B cell (primary cell): ENCODE results near the gene BLACAT1. TPM values are rescaled to one million over a fixed set of nuclear protein-coding genes. Genes with fewer than 3 reads are reported as not detected.
"Not testable (repeated sequence)": the region's sequence is repeated elsewhere in the genome, so short reads cannot be mapped to it uniquely, and the experiment has no call there.

Experiments used
- ATAC-seq: fragments of 200-7000 bp; cut with Tn5 transposase; one replicate; pipeline ENCODE4 v1.10.0; 2021; ENCODE audit warnings: low read depth, mild to moderate bottlenecking, moderate number of reproducible peaks, moderate library complexity
- CTCF ChIA-PET: fragments of 350-600 bp; sonication (Branson Sonifier 250); formaldehyde crosslinking; loops from one replicate; lab custom pipeline; 2021; ENCODE audit warnings: antibody characterized with exemption, inconsistent platforms; lab: Charles Lee
- POLR2A ChIA-PET: fragments of 350-600 bp; sonication (Branson Sonifier 250); formaldehyde crosslinking; loops from one replicate; lab custom pipeline; 2021; ENCODE audit warnings: antibody characterized with exemption; lab: Charles Lee
- DNase-seq: peaks from one replicate; pipeline ENCODE4 v3.0.0; 2013
- H2AFZ ChIP-seq: 2 replicates; pipeline ENCODE4 v1.6.1; 2012; ENCODE audit warnings: mild to moderate bottlenecking, low read depth, low read length; ENCODE audit not compliant: insufficient read depth, poor library complexity, severe bottlenecking
- H3K27ac ChIP-seq, 2 donors: 1 replicate in 1 of 2; 2 replicates in 1 of 2; pipeline ENCODE4 v1.5.1; 2012 to 2013; ENCODE audit warnings: low read length in 2 of 2, mild to moderate bottlenecking in 2 of 2, moderate library complexity in 1 of 2
- H3K27me3 ChIP-seq, 4 experiments: fragments of 200-600 bp in 1 of 4; sonication (generic) in 1 of 4; replicated peaks in 1 of 4; 1 replicate in 2 of 4; 2 replicates in 2 of 4; pipeline versions ENCODE4 v1.6.1 to v1.7.0; 2013 to 2016; ENCODE audit warnings: low read length in 3 of 4, mild to moderate bottlenecking in 2 of 4, mixed read lengths in 1 of 4, moderate library complexity in 1 of 4; ENCODE audit not compliant: insufficient read depth in 4 of 4, control insufficient read depth in 3 of 4; ENCODE audit errors: control extremely low read depth in 1 of 4
- H3K36me3 ChIP-seq, 2 experiments: replicated peaks in 1 of 2; 1 replicate in 1 of 2; 2 replicates in 1 of 2; pipeline versions ENCODE4 v1.6.1 to v1.7.1; 2013; ENCODE audit warnings: low read length in 1 of 2; ENCODE audit not compliant: insufficient read depth in 2 of 2, control insufficient read depth in 1 of 2; ENCODE audit errors: control extremely low read depth in 1 of 2, extremely low read depth in 1 of 2
- H3K4me1 ChIP-seq, 2 donors: fragments of 200-600 bp in 1 of 2; sonication (generic) in 1 of 2; 1 replicate in 1 of 2; 2 replicates in 1 of 2; pipeline versions ENCODE4 v1.5.1 to v1.6.1; 2013 to 2017; ENCODE audit warnings: low read length in 2 of 2; ENCODE audit not compliant: control insufficient read depth in 2 of 2, insufficient read depth in 2 of 2
- H3K4me2 ChIP-seq: replicated peaks from 2 replicates; pipeline ENCODE3; 2012; ENCODE audit warnings: mild to moderate bottlenecking, low read depth, low read length; ENCODE audit not compliant: poor library complexity, severe bottlenecking
- H3K4me3 ChIP-seq, 5 experiments: fragments of 200-600 bp in 1 of 5; sonication (generic) in 1 of 5; 1 replicate in 3 of 5; 2 replicates in 2 of 5; pipeline versions ENCODE4 v1.5.1 to v1.7.0; 2011 to 2016; ENCODE audit warnings: low read length in 4 of 5, mild to moderate bottlenecking in 4 of 5, low read depth in 2 of 5, control low read depth in 1 of 5, moderate library complexity in 1 of 5; ENCODE audit not compliant: insufficient read depth in 1 of 5; ENCODE audit errors: control extremely low read depth in 1 of 5, extremely low read depth in 1 of 5
- H3K79me2 ChIP-seq: fragments of 200-600 bp; sonication (generic); one replicate; pipeline ENCODE4 v1.6.0; 2016; ENCODE audit warnings: low read length; ENCODE audit not compliant: control insufficient read depth, insufficient read depth
- H3K9ac ChIP-seq: fragments of 200-600 bp; sonication (generic); 2 replicates; pipeline ENCODE4 v1.6.1; 2017; ENCODE audit warnings: mild to moderate bottlenecking, low read length, moderate library complexity
- H3K9me3 ChIP-seq, 3 donors: one replicate each; pipeline versions ENCODE4 v1.6.1 to v1.7.1; 2013; ENCODE audit warnings: low read length in 2 of 3; ENCODE audit not compliant: control insufficient read depth in 2 of 3, insufficient read depth in 1 of 3; ENCODE audit errors: control extremely low read depth in 1 of 3
- H4K20me1 ChIP-seq: 2 replicates; pipeline ENCODE4 v1.6.0; 2012; ENCODE audit warnings: mild to moderate bottlenecking, low read length; ENCODE audit not compliant: insufficient read depth, control insufficient read depth, poor library complexity, severe bottlenecking
- H3K27ac Mint-ChIP-seq: one replicate; pipeline ENCODE4 v1.8.0; 2021; ENCODE audit warnings: mixed read lengths
- H3K27me3 Mint-ChIP-seq: one replicate; pipeline ENCODE4 v1.8.0; 2021; ENCODE audit warnings: mixed read lengths
- H3K4me1 Mint-ChIP-seq: one replicate; pipeline ENCODE4 v1.8.0; 2021; ENCODE audit warnings: mixed read lengths
- H3K4me3 Mint-ChIP-seq: one replicate; pipeline ENCODE4 v1.8.0; 2021; ENCODE audit warnings: mixed read lengths
- H3K9me3 Mint-ChIP-seq: one replicate; pipeline ENCODE4 v1.8.0; 2022; ENCODE audit warnings: mixed read lengths; ENCODE audit not compliant: insufficient read depth
- CTCF ChIP-seq: fragments of 200-600 bp; IDR thresholded peaks from one replicate; pipeline ENCODE4 v1.8.0; 2022; ENCODE audit warnings: antibody characterized with exemption, mild to moderate bottlenecking
- EZH2 ChIP-seq: IDR thresholded peaks from 2 replicates; pipeline ENCODE4 v1.6.1; 2012; ENCODE audit warnings: borderline replicate concordance, low read depth, mild to moderate bottlenecking, moderate library complexity, low read length; ENCODE audit not compliant: insufficient read depth, poor library complexity, severe bottlenecking
- WGBS: methylation state at CpG from one replicate; pipeline ENCODE4 v1.1.5; 2013; ENCODE audit warnings: missing lambda C conversion rate; ENCODE audit not compliant: insufficient coverage; 5-methylcytosine and 5-hydroxymethylcytosine counted together
- intact Hi-C: fragments of 100-400 bp; cut with micrococcal nuclease; formaldehyde crosslinking; loops from one replicate; pipeline ENCODE4 v1.10.0; 2022
- polyA plus RNA-seq: library from polyadenylated mRNA; depleted of rRNA; stranded (reverse); fragments of >200 nt; gene quantifications from 2 replicates; pipeline ENCODE4 v1.2.3, GENCODE V29; 2012
- total RNA-seq, 2 donors: library from RNA; stranded (reverse); fragments of 120-200 nt in 1 of 2; gene quantifications; 1 replicate in 1 of 2; 2 replicates in 1 of 2; pipeline versions ENCODE4 v1.2.3 to v1.2.4, GENCODE V29; 2013 to 2022

Gene BLACAT1
- total and polyA plus RNA-seq, 2 donors (not counting 1 experiment from before 2014, with no cell fraction given), result 0.03 TPM; not detected in 1

- ChIA-PET POLR2A (interaction anchor here (0.9 kb wide), 1 partner anchor 19 kb away, joined by 3 read pairs; no protein-coding TSS in a partner anchor), CTCF (interaction anchor here (0.9 to 13.8 kb wide), 7 partner anchors 22 to 210 kb away, joined by 3 to 287 read pairs (median 18); no protein-coding TSS in a partner anchor)
- no peak overlapping the region for H3K4me3 Mint-ChIP-seq
- Histone ChIP-seq H3K79me2 (no peaks in the 10 kb centered on the region), H3K36me3 (no peaks in the 10 kb centered on the region), H3K4me3 (no peak overlapping the region), H3K9me3 (peaks cover 0 to 3% (median 0%) of the 10 kb centered on the region in 3 donors), H3K27ac (no peak overlapping the region), H3K4me2 (no peak overlapping the region), H3K9ac (no peak overlapping the region), H4K20me1 (no peaks in the 10 kb centered on the region), H3K27me3 (peaks cover 0 to 28% (median 4%) of the 10 kb centered on the region in 4 experiments), H3K4me1 (peaks cover 33 to 37% of the 10 kb centered on the region in 2 donors), H2AFZ (no peak overlapping the region)
- WGBS, result 56% methylated on average over 2 of the region's 2 CpGs
- DNase-seq (no peak), ATAC-seq (no peak)
- TF ChIP-seq CTCF, result no peak
- TF ChIP-seq EZH2, result no peak
- peaks cover 40% of the 10 kb centered on the region for H3K4me1 Mint-ChIP-seq
- H3K9me3 Mint-ChIP-seq, result no peaks in the 10 kb centered on the region
- intact Hi-C loops, result no loop called here
- H3K27me3 Mint-ChIP-seq, result peaks cover 39% of the 10 kb centered on the region
- no peak overlapping the region for H3K27ac Mint-ChIP-seq
These were observed 27.5 kb upstream of the BLACAT1 start for GRCh38 chr1:205483372-205483771.

GRCh38 chr1:205482587-205482986 is 26.7 kb upstream of the BLACAT1 start:
- intact Hi-C loops, H3K4me3 Mint-ChIP-seq, H3K9ac ChIP-seq, H3K4me3 ChIP-seq, H3K36me3 ChIP-seq, POLR2A ChIA-PET, H2AFZ ChIP-seq, H3K79me2 ChIP-seq, H3K27ac ChIP-seq, H3K27ac Mint-ChIP-seq, ATAC-seq, DNase-seq, H3K9me3 Mint-ChIP-seq, H4K20me1 ChIP-seq, H3K9me3 ChIP-seq, H3K4me2 ChIP-seq: not testable (repeated sequence)
- H3K4me1 Mint-ChIP-seq, result peaks cover 40% of the 10 kb centered on the region
- WGBS, result 93% methylated on average over 5 of the region's 11 CpGs
- peaks cover 33 to 37% of the 10 kb centered on the region in 2 donors for H3K4me1 ChIP-seq
- peaks cover 0 to 29% (median 4%) of the 10 kb centered on the region in 4 experiments for H3K27me3 ChIP-seq
- CTCF ChIA-PET, result interaction anchor here (1.1 to 13.8 kb wide), 10 partner anchors 9 to 210 kb away, joined by 3 to 287 read pairs (median 14); partner anchors contain the start of gene BLACAT1
- peaks cover 33% of the 10 kb centered on the region for H3K27me3 Mint-ChIP-seq
